EH (cell line): Measurements from ENCODE around the gene SMIM35.
A peak's percentile ranks its signal among the peaks of the same experiment; 100 is the strongest.

Experiments
- DNase-seq: peaks from one replicate; pipeline ENCODE4 v3.0.0-alpha.2; 2015; ENCODE audit warnings: low read depth

The SMIM35 gene

DNA sequence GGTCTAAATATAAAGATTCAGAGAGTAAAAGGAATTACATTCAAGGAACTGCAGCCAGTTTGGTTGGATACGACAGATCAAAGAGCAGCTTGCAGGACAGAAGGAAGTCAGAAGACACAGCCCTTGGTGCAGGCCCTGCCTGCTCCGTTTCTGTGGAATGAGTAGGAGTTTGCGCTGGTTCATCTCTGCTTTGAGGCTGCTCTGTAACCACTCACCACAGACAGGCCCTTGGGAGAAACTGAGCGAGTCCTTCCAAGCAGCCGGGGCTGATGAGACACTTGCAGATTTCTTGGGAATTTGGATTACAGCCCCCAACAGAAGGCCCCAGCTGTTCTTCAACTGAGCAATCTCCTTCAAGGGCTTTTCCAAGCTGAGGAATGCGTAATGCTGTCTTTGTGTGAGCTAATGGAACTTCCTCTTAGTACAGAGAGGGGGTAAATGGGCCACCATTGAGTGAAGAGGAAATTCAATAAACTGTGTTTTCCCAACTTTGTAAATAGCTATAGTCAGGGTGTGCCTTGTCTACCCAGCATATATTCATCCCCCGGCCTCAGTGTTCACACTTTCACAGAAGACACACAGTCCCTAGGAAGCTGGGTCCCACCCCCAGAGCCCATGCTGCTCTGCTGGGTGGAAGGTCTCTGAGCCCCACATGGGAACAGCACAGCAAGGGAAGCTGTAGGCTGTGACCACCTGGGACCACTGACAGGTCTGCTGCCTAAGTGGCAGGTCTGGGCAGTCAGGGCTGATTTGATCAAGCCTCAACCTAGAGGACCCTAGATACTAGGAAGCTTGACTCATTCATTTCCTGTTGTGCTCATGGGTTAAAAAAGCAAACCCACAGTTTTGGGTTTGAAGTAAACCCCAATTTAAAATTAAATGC is 84.0 kb downstream of the SMIM35 start:
- no peak for DNase-seq

DNA sequence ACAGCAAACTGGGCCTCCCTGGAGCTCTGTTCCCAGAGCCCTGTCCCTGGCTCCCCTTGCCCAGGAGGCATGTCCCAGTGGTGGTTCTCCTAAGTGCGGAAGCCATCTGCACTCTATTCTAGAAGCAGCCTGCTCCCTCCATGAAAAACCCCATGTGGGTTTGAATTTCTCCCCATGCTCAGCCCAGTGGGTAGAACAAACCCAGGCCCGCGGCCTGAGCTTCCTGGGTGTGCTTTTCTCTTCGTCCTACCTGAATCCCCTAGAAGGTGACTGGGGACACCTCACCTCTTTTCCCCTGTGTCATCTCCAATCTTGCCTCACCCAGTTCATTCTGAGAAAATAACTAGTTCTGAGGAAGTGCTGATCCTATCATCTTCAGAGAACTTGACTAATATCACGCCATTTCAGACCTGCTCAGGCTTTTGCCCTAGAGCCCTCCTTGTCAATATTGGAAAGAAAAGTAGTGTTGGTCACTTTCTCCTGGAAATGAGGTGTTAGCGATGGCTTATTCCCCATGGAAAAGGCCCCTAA is 84.7 kb downstream of the SMIM35 start:
- DNase-seq = no peak

DNA sequence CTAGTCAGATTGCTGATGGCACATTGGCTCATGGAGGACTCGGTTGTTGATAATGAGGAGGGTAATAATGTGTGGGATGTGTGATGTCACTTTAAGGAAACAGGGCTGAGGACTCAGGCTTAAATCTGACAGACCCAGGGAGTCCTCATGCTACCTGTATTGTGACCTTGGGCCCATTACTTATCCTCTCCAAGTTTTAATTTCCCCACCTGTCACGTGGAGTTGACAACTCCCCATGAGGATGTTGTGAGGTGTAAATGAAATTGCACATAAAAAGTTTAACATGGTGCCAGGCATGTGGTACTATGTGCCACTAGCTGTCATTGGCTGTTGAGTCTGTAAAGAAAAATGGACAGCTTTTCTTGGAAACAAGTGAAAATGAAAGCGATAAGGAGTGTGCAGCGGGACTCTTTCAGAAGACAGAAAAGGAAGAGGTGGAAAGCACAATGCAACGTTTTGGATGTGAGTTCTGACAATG is 85.2 kb downstream of the SMIM35 start:
- DNase-seq = no peak

DNA sequence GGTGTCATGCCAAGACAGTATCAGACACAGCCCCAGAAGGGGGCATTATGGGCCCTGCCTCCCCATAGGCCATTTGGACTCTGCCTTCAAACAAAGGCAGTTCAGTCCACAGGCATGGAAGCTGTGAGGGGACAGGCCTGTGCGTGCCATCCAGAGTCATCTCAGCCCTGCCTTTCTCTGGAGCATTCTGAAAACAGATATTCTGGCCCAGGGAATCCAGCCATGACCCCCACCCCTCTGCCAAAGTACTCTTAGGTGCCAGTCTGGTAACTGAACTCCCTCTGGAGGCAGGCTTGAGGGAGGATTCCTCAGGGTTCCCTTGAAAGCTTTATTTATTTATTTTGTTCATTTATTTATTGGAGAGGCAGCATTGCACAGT is 85.9 kb downstream of the SMIM35 start:
- no peak for DNase-seq

GRCh38 chr11:118000067-118000849 is 86.5 kb downstream of the SMIM35 start:
- DNase-seq = no peak

GRCh38 chr11:117999354-117999993 is 87.3 kb downstream of the SMIM35 start:
- DNase-seq = no peak

- DNase-seq = no peak
Measured at GRCh38 chr11:117998664-117999353, 88.0 kb downstream of the SMIM35 start.

- DNase-seq = no peak
Measured at GRCh38 chr11:117997823-117998579, 88.8 kb downstream of the SMIM35 start.

GRCh38 chr11:117997406-117997805 is 89.4 kb downstream of the SMIM35 start:
- DNase-seq = no peak

DNA sequence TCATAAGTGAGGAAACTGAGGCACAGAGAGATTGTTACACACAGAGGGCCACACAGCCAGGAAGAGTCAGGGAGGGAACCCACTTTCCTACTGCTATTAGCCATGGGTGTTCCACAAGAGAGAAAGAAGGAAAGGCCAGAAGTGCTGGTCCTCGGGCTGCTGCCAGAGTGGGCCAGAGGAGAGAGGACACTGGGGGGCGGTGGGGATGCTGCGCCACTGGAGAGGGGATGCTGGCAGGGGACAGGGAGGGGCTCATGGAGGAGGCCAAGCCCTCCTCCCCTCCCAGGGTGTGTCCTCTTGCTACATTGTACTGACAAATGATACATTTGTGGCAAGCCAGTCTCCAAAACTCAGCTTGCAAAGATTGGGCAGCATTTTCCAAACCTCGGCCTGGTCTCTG is 90.7 kb downstream of the SMIM35 start:
- DNase-seq = no peak

DNA sequence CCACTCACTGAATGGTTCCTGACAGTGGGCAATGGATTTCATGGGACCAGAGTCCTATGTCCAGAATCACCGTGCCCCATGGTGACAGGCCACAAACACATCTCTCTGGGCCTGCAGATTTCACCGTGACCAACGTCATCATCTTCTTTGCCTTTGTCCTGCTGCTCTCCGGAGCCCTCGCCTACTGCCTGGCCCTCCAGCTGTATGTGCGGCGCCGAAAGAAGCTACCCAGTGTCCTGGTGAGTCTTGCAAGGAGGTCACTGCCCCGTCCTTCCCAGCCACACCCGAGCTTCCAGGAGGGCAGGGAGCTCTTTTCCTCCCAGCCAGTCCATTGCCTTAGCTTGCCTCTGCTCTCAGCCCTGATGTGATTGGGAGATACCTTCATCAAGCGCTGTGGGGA is 91.3 kb downstream of the SMIM35 start:
- no peak for DNase-seq

- DNase-seq = no peak
Measured at GRCh38 chr11:117993988-117994745, 92.6 kb downstream of the SMIM35 start.

DNA sequence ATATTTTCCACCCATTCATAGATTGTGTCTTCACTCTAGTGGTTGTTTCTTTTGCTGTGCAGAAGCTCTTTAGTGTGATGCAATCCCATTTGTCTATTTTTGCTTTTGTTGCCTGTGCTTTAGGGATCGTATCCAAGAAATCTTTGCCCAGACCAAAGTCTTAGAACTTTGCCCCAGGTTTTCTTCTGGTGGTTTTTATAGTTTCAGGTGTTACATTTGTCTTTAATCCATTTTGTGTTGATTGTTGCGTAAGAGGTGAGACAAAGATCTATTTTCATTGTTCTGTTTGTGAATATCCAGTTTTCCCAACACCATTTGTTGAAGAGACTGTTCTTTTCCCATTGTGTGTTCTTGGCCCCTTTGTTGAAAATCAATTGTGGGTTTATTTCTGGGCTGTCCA is 94.1 kb downstream of the SMIM35 start:
- no peak for DNase-seq

DNA sequence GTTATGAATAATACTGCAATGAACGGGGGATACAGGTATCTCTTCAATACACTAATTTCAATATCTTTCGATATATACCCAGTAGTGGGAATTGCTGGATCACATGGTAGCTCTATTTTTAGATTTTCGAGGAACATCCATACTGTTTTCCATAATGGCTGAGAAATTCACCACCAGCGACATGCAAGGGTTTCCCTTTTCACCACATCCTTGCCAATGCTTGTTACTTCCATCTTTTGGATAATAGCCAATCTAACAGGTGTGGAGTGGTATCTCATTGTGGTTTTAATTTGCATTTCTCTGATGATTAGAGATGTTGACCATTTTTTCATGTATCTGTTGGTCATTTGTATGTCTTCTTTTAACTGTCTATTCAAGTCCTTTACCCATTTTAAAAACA is 94.6 kb downstream of the SMIM35 start:
- DNase-seq = no peak

DNA sequence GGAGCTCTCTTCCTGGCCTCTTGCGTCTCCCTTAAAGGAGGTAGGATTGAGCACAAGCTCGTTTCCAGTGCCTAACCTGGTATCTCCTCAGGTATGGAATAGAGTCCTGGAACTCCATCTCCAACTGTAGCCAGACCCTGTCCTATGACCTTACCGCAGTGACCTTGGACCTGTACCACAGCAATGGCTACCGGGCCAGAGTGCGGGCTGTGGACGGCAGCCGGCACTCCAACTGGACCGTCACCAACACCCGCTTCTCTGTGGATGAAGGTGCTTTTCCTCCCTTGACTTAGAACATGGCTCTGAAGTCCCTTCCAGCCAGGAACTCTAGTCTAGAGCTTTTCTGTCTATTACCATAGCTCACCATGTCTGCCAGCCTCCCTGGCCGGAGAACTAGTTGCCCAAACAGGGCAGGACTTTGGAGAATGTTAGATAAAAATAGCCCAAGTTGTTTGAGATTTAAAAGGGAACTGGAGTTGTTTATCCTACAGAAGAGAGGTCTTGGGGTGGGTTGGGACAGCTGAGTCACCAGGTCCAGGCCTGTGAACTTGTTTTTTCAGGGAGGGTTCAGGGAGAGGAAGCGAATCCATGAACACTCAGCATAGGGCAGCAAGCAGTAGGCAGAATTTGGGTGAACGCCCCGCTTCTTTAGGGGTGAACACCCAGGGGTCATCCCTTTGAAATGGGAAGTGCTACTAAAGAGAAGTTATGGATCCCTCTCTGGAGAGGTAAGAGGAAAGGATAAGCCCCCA is 97.2 kb downstream of the SMIM35 start:
- no peak for DNase-seq

- DNase-seq = peak; percentile 17
Measured at GRCh38 chr11:117986981-117987574, 99.7 kb downstream of the SMIM35 start.

GRCh38 chr11:117985953-117986887 is 100.5 kb downstream of the SMIM35 start, which contains the start of gene IL10RA:
TSS of gene IL10RA (plus strand) at chr11:117986394. CDS start at chr11:117986468, 74 bp downstream.
- peak; percentile 40 for DNase-seq

- DNase-seq = no peak
Measured at GRCh38 chr11:117984476-117984875, 102.3 kb downstream of the SMIM35 start.
